Adrenal gland (tissue), 5 donors: Measurements from ENCODE around the gene CACNG6.

Experiments
- POLR2A ChIP-seq, 2 donors: fragments of 450-650 bp; IDR thresholded peaks; one replicate each; pipeline ENCODE4 v1.6.1; 2017; ENCODE audit warnings: antibody characterized with exemption in 2 of 2, mild to moderate bottlenecking in 2 of 2, moderate library complexity in 1 of 2
- TF ChIP-seq, protein P1 (sequence below), 6 experiments: fragments of 450-650 bp in 4 of 6; fragments of 200-600 bp in 2 of 6; sonication (generic) in 1 of 6; IDR thresholded peaks; 1 replicate in 5 of 6; 2 replicates in 1 of 6; pipeline versions ENCODE4 v1.5.1 to v1.8.0; 2016 to 2021; ENCODE audit warnings: antibody characterized with exemption in 6 of 6, mild to moderate bottlenecking in 2 of 6, moderate library complexity in 1 of 6
- donor health status: DM: no; HTN: no; CAD: no.

GRCh38 chr19:53992211-53992610 lies 774 bp downstream of the CACNG6 start:
- no peak for TF ChIP-seq POLR2A (IDR thresholded peaks at IDR 0.05)
- TF ChIP-seq, protein P1, sequence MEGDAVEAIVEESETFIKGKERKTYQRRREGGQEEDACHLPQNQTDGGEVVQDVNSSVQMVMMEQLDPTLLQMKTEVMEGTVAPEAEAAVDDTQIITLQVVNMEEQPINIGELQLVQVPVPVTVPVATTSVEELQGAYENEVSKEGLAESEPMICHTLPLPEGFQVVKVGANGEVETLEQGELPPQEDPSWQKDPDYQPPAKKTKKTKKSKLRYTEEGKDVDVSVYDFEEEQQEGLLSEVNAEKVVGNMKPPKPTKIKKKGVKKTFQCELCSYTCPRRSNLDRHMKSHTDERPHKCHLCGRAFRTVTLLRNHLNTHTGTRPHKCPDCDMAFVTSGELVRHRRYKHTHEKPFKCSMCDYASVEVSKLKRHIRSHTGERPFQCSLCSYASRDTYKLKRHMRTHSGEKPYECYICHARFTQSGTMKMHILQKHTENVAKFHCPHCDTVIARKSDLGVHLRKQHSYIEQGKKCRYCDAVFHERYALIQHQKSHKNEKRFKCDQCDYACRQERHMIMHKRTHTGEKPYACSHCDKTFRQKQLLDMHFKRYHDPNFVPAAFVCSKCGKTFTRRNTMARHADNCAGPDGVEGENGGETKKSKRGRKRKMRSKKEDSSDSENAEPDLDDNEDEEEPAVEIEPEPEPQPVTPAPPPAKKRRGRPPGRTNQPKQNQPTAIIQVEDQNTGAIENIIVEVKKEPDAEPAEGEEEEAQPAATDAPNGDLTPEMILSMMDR (IDR thresholded peaks at IDR 0.05): no peak
